Measurements from ENCODE around the gene DNAJC10. TPM values are rescaled to one million over a fixed set of nuclear protein-coding genes. Genes with fewer than 3 reads are reported as not detected.

The DNAJC10 gene
- polyA plus RNA-seq, 3 donors: 25.2 to 102 (median 79.4) TPM

GRCh38 chr2:182824056-182824766 is 108.2 kb downstream of the DNAJC10 start:
- WGBS (ENCODE audit: insufficient coverage): 65% methylated on average over 2 of the region's 5 CpGs
- TF ChIP-seq CTCF (IDR thresholded peaks at IDR 0.05): no peak

GRCh38 chr2:182824767-182825158 is 108.7 kb downstream of the DNAJC10 start:
- Histone ChIP-seq H3K4me2 (replicated peaks; ENCODE audit: extremely low read depth, low read length, poor library complexity, severe bottlenecking) (no peak overlapping the region), H3K9me3 (replicated peaks in 1 of 2; ENCODE audit: control insufficient read depth in 1 of 2, insufficient read depth in 1 of 2, low read length in 2 of 2) (no peaks in the 10 kb centered on the region), H3K4me1 (ENCODE audit: control insufficient read depth in 1 of 2, insufficient read depth in 2 of 2, low read length in 2 of 2) (no peaks in the 10 kb centered on the region), H3K79me2 (ENCODE audit: insufficient read depth, low read length) (no peaks in the 10 kb centered on the region), H4K20me1 (ENCODE audit: insufficient read depth, low read length) (no peaks in the 10 kb centered on the region), H3K4me3 (replicated peaks in 1 of 3; ENCODE audit: low read depth in 2 of 3, low read length in 3 of 3) (no peak overlapping the region), H3K27ac (ENCODE audit: low read depth in 1 of 2, low read length in 2 of 2) (no peak overlapping the region), H2AFZ (ENCODE audit: insufficient read depth, low read depth, low read length, poor library complexity, severe bottlenecking) (no peak overlapping the region), H3K9ac (ENCODE audit: insufficient read depth, low read length, poor library complexity, severe bottlenecking) (no peak overlapping the region), H3K36me3 (replicated peaks in 1 of 2; ENCODE audit: control insufficient read depth in 1 of 2, insufficient read depth in 2 of 2, low read length in 2 of 2) (no peaks in the 10 kb centered on the region), H3K27me3 (ENCODE audit: control insufficient read depth in 2 of 2, insufficient read depth in 2 of 2, low read length in 2 of 2) (no peaks in the 10 kb centered on the region)
- intact Hi-C loops (cut with micrococcal nuclease): no loop called here
- Mint-ChIP-seq H3K9me3 (peaks cover 0 to 6% (median under 1%) of the 10 kb centered on the region in 7 donors), H3K4me3 (no peak overlapping the region), H3K4me1 (no peaks in the 10 kb centered on the region), H3K27me3 (ENCODE audit: low read depth in 3 of 3) (peaks cover 0 to 5% (median 0%) of the 10 kb centered on the region in 3 donors), H3K36me3 (no peaks in the 10 kb centered on the region), H3K27ac (peak overlapping the region in 1 of 7 donors; percentile 11)
- no peak for TF ChIP-seq CTCF (IDR thresholded peaks at IDR 0.05)
- WGBS (ENCODE audit: insufficient coverage): 92% methylated on average over 5 of the region's 6 CpGs
- no peak for DNase-seq

More at GRCh38 chr2:182824056-182824766, 108.2 kb downstream of the DNAJC10 start:
- Mint-ChIP-seq H3K4me1 (no peaks in the 10 kb centered on the region), H3K4me3 (no peak overlapping the region), H3K27me3 (ENCODE audit: low read depth in 3 of 3) (peaks cover 0 to 4% (median 0%) of the 10 kb centered on the region in 3 donors), H3K9me3 (peaks cover 0 to 6% (median 0%) of the 10 kb centered on the region in 7 donors), H3K36me3 (no peaks in the 10 kb centered on the region), H3K27ac (peak overlapping the region in 1 of 7 donors; percentile 46)
- no peak overlapping the region for H3K4me3 ChIP-seq (replicated peaks in 1 of 3; ENCODE audit: low read depth in 2 of 3, low read length in 3 of 3)
- no peak overlapping the region for H2AFZ ChIP-seq (ENCODE audit: insufficient read depth, low read depth, low read length, poor library complexity, severe bottlenecking)
- no peaks in the 10 kb centered on the region for H3K27me3 ChIP-seq (ENCODE audit: control insufficient read depth in 2 of 2, insufficient read depth in 2 of 2, low read length in 2 of 2)
- no peaks in the 10 kb centered on the region for H3K9me3 ChIP-seq (replicated peaks in 1 of 2; ENCODE audit: control insufficient read depth in 1 of 2, insufficient read depth in 1 of 2, low read length in 2 of 2)
- DNase-seq: no peak
- H3K36me3 ChIP-seq (replicated peaks in 1 of 2; ENCODE audit: control insufficient read depth in 1 of 2, insufficient read depth in 2 of 2, low read length in 2 of 2): no peaks in the 10 kb centered on the region
- H3K4me2 ChIP-seq (replicated peaks; ENCODE audit: extremely low read depth, low read length, poor library complexity, severe bottlenecking): no peak overlapping the region
- intact Hi-C loops (cut with micrococcal nuclease): no loop called here
- H3K4me1 ChIP-seq (ENCODE audit: control insufficient read depth in 1 of 2, insufficient read depth in 2 of 2, low read length in 2 of 2): no peaks in the 10 kb centered on the region
- H3K79me2 ChIP-seq (ENCODE audit: insufficient read depth, low read length): no peaks in the 10 kb centered on the region
- H4K20me1 ChIP-seq (ENCODE audit: insufficient read depth, low read length): no peaks in the 10 kb centered on the region
- H3K9ac ChIP-seq (ENCODE audit: insufficient read depth, low read length, poor library complexity, severe bottlenecking): no peak overlapping the region
- no peak overlapping the region for H3K27ac ChIP-seq (ENCODE audit: low read depth in 1 of 2, low read length in 2 of 2)

All from CD14-positive monocyte (primary cell).